Hematopoietic multipotent progenitor cell treated with erythropoietin and hydrocortisone succinate and interleukin-3 and kit ligand, for 15 days (in vitro differentiated cells): ENCODE measurements around the gene NMNAT3.
A peak's percentile ranks its signal among the peaks of the same experiment; 100 is the strongest.

Source experiments
- DNase-seq: peaks from one replicate; pipeline ENCODE4 v3.0.0-alpha.2; 2015; ENCODE audit warnings: low spot score

NMNAT3 gene

DNA sequence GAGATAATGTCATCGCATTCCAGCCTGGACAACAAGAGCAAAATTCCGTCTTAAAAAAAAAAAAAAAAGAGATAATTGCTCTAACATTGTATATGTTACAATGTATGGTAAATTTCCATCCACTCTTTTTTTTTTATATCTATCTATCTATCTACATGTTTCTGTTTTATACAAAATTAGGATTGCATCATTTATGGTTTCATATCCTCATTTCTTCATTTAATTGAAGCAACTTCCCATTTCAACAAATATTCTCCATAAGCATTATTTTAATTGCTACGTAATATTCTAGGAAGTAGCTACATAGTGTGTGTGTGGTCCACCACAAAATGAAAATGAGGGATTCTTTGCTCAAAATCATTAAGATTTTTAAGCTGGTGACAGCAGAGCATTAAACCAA is 156.6 kb downstream of the NMNAT3 start:
- DNase-seq, result no peak

DNA sequence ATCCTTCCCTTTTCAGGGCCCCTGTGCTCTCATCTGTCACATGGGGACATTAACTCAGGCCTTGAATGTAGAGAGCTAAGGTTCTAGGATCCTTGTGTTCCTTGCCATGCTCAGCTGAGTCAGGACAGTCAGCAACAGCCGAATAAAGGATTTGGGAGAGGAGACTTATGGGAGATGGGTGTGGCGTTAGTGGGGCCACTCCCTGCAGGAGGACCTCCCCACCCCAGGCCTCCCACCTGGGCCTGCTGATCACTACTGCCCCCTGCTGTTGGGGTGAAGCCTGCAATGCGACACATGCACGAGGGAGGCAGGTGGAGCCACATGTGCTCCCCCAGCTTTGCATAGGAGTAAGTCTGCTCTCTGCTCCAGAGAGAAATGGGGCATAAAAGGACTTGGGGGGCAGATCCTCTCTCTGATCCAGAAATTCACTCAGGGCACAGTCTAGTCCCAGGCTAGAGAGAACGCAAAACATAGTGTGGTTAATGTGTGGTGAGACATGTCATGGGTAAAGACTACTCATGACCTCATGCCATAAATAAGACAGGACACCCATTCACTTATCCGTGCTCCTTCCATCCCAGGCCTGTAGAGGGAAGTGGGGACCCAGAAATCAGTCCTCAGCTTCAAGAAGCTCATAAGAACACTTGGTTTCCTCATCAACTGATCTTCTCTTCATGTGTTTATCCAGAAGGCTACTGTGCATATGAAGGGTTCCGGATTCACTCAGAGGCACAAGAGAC is 157.6 kb downstream of the NMNAT3 start:
- peak; percentile 24 for DNase-seq

DNA sequence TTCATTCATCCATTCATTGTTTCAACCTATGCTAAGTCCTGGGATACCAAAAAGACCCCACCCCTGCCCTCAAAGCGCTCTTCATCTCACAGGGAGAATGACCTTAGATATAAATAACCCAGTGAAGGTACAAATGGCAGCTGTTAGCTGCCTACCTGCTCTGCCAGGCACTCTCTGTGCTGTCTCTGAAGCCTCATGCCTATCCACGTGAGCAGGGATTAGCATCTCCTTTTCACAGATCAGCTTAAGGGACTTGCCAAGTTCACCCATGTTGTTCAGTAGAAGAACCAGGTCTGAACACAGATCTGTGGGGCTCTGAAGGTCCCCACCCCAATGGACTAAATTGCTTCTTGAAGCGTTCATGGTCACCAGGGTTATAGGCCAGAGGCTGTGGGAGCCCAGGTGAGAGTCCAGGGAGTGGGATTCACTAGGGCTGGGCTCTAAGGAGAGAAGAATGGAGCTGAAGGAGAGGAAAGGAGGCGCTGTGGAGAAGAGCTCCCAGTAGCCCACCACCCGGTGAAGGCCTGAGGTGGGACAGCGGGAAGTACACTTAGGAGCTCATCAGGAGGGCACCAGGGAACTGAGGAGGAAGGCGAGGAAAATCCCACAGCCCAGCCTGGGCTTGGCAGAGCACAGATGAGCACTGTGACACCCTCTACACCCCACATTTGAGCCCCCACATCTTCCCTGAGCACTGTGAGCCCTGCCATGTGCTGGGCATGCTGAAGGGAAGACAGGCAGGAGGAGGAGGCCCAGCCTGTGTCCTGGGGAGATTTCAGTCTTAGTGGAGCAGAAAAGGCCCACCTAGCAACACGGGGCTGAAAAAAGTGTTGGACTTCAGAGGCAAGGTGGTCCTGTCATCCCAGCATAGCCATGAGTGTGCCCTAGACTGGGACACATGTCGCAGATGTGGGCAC is 158.6 kb downstream of the NMNAT3 start:
- no peak for DNase-seq

DNA sequence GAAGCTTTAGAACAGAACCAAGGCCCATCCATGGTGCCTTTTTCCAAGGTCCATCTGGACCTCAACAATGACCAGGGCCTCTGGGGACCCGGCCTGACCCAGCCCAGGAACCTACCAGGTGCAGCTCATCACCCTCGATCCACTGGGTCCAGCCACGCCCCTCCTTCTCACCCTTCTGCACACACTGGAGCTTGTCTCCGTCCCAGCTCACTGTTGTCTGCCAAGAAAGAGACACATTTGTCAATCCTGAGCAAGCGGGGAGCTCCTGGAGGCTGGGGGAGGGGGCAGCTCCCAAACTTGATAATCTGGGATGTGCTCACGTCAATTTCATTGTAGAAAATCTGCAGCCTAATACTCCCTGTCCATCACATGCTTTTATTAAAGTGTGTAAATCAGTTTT is 159.5 kb downstream of the NMNAT3 start:
- no peak for DNase-seq

DNA sequence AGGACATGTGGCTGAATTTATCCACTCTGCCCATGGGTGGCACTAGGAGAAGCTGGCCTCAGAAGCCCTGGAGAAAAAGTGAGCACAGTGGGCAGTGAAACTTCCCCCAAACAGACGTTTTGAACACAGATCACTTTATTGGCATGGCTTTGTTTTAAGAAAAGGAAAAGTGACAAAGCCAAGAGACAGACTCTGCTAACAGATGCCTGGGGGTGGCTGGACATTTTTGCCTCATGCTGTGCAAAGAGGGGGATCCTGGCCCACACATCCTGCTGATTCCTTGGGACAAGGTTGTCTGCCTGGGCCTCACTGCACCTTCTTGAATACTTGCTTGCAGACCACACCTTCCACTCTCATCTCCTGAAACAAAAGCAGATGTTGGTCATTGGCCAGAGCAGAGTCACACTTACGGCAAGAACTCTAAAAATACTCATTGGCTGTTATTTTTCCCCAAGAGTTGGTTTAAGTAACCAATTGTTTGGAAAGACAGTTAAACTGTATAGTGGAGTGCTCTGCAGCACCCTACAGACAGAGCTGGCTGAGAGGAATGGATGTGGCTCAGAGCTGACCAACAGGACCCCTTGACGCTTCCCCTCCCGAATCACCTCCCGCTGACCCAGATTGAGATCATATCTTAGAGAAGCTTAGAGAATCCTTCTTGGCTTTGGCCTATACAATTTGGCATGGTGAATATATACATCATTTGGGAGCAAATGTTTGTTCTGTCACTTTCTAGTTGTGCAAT is 160.3 kb downstream of the NMNAT3 start:
- DNase-seq, result no peak

DNA sequence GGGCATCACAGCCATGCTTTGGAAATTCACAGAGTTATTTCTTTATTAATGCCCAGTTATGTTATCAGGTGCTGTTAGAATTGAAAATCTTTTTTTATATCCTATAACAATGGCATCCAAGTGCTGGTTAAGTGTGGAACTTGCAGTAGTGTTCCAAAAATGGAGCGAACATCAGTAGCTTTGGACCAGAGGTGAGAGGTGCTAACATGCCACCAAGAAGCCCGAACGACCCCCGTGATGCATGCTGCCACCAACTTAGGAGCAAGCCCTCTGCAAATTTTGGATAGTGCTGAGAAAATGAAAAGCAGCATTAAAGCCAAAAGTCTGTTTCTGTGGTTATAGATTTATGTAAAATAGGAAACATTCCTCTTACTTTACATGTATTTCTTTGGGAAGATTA is 163.0 kb downstream of the NMNAT3 start:
- DNase-seq, result no peak
